DMS153 (cell line): ENCODE results near the gene ARID5A.
A peak's percentile ranks its signal among the peaks of the same experiment; 100 is the strongest.
"Not testable (repeated sequence)": the region's sequence is repeated elsewhere in the genome, so short reads cannot be mapped to it uniquely, and the experiment has no call there.

Experiments used
- DNase-seq: peaks from one replicate; lab custom pipeline; 2025; lab: John Stamatoyannopoulos, UW

ARID5A gene

GRCh38 chr2:96536445-96537065, at the start of gene ARID5A:
Gene ARID5A, plus strand, starts transcription at chr2:96536752. Its CDS starts 75 bp downstream, at chr2:96536827.
- DNase-seq = peak; percentile 73

GRCh38 chr2:96489261-96489660, 47.3 kb upstream of the ARID5A start:
- no peak for DNase-seq

- no peak for DNase-seq
Observed at GRCh38 chr2:96489663-96490062, 46.9 kb upstream of the ARID5A start.

GRCh38 chr2:96491860-96492497, 44.6 kb upstream of the ARID5A start:
- DNase-seq = no peak

GRCh38 chr2:96493072-96493471, 43.5 kb upstream of the ARID5A start:
- DNase-seq = no peak

GRCh38 chr2:96494188-96494587, 42.4 kb upstream of the ARID5A start:
- no peak for DNase-seq

- no peak for DNase-seq
Observed at GRCh38 chr2:96495982-96496629, 40.4 kb upstream of the ARID5A start.

- DNase-seq = no peak
Observed at GRCh38 chr2:96498021-96498431, 38.5 kb upstream of the ARID5A start.

- not testable (repeated sequence) for DNase-seq
Observed at GRCh38 chr2:96498611-96499010, 37.9 kb upstream of the ARID5A start.

GRCh38 chr2:96499061-96499960, 37.2 kb upstream of the ARID5A start:
- DNase-seq = no peak

GRCh38 chr2:96500385-96501066, 36.0 kb upstream of the ARID5A start:
- DNase-seq = no peak

GRCh38 chr2:96501471-96501874, 35.1 kb upstream of the ARID5A start:
- no peak for DNase-seq

GRCh38 chr2:96501886-96502810, 34.4 kb upstream of the ARID5A start:
- no peak for DNase-seq

GRCh38 chr2:96502891-96503636, 33.5 kb upstream of the ARID5A start:
- DNase-seq = no peak

- no peak for DNase-seq
Observed at GRCh38 chr2:96503637-96504243, 32.8 kb upstream of the ARID5A start.

- no peak for DNase-seq
Observed at GRCh38 chr2:96505231-96505889, 31.2 kb upstream of the ARID5A start, which contains the start of gene NEURL3. Gene NEURL3, minus strand, starts transcription at chr2:96505357. Its CDS starts 71 bp downstream, at chr2:96505286.

GRCh38 chr2:96506016-96506906, 30.3 kb upstream of the ARID5A start:
- DNase-seq = no peak

- no peak for DNase-seq
Observed at GRCh38 chr2:96506907-96507240, 29.7 kb upstream of the ARID5A start.
